ENCODE data around the gene C22orf23.

C22orf23 gene

DNA sequence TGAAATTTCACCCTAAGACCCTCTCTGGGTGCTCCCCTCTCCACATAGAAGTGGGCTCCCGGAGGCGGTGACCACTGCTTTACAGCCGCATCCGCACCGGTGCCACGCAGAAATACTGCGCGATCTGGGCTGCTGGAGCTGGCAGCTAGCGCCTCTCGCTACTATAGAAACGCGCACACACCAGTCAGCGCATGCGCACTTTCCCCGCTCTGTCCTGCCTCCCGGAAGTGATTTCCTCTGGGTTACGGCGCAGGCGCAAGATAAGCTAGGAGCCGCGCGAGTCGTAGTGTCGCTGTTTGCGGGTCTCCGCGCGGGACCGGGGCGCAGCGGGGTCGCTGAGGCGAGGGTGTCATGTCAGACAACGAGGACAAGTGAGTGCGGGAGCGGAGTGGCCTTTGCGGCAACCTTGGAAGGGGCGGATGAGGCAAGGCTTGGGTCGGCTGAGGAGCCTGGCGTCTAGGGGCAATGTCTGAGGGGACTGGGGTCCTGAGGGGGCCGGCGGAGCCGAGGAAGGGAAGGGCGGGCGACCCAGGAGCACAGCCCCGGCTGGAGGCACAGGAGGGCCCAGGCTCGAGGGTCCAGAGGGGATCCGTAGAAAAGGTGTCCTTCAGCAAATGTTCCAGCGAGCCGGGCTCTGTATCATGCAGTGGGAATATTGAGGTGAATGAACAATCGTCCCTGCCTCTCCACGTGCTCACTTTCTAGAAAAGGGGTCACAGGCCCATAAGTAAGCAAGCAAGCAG lies at the start of gene C22orf23, which contains the start of gene POLR2F:
Gene C22orf23, minus strand, starts transcription at position 165 of the 743 bp plus-strand sequence. CDS start 452 bp downstream, outside the sequence.
Gene POLR2F, plus strand, starts transcription at position 263 of the 743 bp plus-strand sequence. Its CDS starts 89 bp downstream, at position 352.
- in situ Hi-C loops (cut with HindIII; ENCODE audit: low sequenced_read_pairs), result no loop called here

DNA sequence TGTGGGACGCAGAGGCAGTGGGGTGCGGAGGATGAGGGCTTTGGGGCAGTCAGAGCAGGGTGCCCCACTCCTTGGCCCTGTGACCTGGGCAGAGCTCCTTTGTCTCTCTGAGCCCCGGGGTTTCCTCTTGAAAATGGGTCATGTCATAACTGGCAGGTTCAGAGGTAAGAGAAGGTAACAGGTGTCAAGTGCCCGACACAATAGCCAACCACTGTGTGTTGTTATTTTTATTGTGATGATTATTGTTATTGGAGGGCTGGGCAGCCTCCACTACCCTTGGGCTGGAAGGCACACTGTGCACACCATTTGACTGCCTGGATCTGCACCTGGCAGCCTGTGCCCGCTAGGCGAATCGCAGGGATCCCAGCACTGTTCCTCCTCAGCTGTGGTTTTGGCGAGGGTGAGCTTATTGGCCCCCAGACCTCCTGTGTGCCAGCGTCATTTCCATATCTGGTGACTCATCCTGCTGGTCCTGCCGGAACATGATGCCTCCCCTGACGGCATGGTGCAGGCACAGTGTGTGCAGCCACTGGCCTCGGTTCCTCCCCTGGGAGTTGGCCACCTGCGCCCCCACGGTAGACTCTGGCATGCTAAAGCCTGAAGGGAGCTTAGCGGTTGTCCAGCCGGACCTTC lies 46.4 kb upstream of the C22orf23 start:
- in situ Hi-C loops (cut with HindIII; ENCODE audit: low sequenced_read_pairs), result no loop called here

- in situ Hi-C loops (cut with HindIII; ENCODE audit: low sequenced_read_pairs), result no loop called here
Measured at GRCh38 chr22:37999236-37999635, 45.8 kb upstream of the C22orf23 start.

DNA sequence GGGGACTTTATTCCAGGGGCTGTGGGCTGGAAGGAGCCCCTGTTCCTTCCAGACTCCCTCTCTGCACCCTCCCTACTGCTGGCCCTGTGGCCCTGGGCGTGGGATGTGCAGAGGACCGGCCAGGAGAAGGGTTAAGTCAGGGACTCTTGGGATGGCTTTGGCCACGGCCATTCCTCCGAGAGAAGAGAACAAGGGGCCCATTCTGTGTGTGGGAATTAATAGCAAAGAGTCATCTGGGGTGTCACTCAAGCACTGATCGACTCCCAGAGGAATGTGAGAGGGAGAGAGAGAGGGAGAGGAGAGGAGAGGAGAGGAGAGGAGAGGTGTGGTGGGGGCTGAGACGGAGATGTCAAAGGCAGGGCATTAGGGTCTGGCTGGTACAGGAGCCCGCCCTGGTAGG lies 45.1 kb upstream of the C22orf23 start:
- in situ Hi-C loops (cut with HindIII; ENCODE audit: low sequenced_read_pairs), result no loop called here

DNA sequence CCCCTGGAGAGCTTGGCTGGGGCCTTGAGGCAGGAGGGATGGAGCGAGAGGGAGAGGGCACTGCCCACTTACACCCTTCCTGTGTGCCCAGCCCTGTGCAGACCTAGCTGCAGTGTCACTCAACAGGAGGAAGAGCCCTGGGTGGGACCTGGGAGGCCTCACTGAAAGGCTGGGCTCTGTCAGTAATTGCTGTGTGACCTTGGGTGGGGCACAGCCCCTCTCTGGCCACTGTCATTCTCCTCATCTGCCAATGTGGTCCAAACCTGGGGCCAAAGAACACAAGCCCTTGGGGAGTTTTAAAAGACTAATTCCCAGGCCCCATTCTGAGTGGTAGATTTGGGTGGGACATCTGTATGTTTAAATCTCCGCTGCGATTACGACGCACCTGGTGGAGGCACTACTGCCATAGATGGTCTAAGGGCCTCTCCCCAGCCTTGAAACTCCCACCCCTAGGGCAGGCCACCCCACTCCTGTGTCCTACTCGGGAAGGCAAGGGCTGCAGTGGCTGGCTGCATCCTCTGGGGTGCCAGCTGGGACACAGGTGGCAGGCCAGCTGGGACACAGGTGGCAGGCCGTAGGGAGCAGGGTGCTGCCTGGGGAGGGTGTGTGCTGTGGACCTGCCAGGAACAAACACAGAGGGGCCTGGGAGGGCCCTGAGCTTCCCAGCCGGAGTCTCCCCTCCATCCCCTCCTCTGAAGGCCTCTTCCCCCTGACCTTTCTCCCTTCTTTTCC lies 43.3 kb upstream of the C22orf23 start:
- in situ Hi-C loops (cut with HindIII; ENCODE audit: low sequenced_read_pairs), result no loop called here

- in situ Hi-C loops (cut with HindIII; ENCODE audit: low sequenced_read_pairs), result no loop called here
Measured at GRCh38 chr22:37996079-37996478, 42.7 kb upstream of the C22orf23 start.

- in situ Hi-C loops (cut with HindIII; ENCODE audit: low sequenced_read_pairs), result no loop called here
Measured at GRCh38 chr22:37995460-37995859, 42.1 kb upstream of the C22orf23 start.

DNA sequence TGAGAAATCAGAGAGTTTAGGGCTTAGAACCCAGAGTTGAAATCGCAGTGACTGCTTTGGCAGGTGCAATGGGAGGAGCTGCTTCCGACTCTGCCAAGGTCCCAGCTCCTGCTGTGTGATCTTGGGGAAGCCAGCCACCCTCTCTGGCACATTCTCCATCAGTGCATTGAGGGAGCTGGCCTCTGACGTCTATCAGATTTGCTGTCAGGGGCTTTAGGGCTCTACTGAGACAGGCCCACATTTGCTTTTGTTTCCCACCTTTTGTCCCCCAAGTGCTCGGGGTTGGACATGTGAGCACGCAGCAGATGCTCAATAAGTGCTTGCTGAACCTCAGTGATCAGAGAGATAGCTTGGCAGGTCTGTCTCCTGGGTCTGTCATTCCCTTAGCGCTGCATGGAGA lies 41.6 kb upstream of the C22orf23 start:
- in situ Hi-C loops (cut with HindIII; ENCODE audit: low sequenced_read_pairs), result no loop called here

GRCh38 chr22:37994049-37994448 lies 40.6 kb upstream of the C22orf23 start:
- in situ Hi-C loops (cut with HindIII; ENCODE audit: low sequenced_read_pairs), result no loop called here

DNA sequence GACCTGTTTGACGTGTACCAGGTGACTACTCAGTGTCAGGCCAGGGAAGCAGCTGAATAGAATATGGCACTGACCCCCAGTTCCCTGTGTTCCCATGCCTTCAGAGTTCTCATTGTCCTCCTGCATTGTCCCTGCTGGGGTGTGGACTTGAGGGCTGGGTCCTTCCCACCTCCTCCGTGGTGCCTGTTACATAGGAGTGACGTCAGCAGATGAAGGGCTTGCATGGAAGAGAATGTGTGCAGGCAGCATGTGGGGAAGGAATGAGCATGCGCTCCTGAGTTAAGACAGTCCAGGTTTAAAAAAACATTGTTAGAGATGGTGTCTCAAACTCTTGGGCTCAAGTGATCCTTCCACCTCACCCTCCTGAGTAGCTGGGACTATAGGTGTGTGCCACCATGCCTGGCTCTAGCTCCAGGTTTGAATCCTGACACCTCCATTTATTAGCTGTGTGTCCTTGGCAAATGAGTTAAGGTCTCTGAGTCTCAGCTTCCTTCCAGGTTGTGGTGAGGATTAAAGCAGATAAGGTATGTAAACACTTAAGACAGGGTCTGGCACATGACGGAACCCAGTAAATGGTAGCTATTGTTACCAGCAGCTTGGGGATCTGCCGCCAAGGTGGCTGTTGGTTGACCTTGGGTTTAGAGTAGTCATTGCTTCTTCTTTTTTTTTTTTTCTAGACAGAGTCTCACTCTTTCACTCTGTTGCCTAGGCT lies 38.5 kb upstream of the C22orf23 start:
- in situ Hi-C loops (cut with HindIII; ENCODE audit: low sequenced_read_pairs), result no loop called here

DNA sequence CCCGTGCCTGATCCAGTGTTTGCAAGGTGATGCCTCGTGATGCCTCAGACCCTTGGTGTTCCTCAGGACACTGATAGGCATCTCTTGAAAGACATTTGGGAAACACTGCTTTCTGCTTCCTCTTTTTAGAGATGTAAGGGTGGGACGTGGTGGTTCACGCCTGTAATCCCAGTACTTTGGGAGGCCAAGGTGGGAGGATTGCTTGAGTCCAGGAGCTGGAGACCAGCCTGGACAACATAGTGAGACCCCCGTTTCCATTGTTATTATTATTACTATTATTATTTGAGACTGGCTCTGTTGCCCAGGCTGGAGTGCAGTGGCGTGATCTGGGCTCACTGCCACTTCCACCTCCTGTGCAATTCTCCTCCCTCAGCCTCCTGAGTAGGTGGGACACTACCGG lies 37.5 kb upstream of the C22orf23 start:
- in situ Hi-C loops (cut with HindIII; ENCODE audit: low sequenced_read_pairs), result no loop called here

DNA sequence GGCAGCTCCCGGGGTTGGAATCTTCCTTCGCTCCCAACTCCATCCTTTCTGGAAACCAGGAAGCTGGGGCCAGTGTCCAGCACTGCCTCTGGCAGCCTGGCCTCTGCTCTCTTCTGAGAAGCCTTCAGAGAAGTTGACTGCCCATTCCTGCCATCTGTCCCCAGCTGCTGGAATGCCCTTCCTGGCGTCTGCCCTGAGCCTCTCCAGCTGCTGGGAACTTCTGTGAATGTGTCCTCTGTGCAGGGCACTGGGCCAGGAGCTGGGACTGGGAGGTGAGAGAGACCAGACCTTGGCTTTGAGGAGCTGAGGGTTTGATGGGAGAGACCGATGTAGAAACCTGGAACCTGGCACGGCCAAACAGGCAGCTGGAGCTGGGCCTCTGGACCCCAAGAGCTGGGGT lies 36.9 kb upstream of the C22orf23 start:
- in situ Hi-C loops (cut with HindIII; ENCODE audit: low sequenced_read_pairs), result no loop called here

DNA sequence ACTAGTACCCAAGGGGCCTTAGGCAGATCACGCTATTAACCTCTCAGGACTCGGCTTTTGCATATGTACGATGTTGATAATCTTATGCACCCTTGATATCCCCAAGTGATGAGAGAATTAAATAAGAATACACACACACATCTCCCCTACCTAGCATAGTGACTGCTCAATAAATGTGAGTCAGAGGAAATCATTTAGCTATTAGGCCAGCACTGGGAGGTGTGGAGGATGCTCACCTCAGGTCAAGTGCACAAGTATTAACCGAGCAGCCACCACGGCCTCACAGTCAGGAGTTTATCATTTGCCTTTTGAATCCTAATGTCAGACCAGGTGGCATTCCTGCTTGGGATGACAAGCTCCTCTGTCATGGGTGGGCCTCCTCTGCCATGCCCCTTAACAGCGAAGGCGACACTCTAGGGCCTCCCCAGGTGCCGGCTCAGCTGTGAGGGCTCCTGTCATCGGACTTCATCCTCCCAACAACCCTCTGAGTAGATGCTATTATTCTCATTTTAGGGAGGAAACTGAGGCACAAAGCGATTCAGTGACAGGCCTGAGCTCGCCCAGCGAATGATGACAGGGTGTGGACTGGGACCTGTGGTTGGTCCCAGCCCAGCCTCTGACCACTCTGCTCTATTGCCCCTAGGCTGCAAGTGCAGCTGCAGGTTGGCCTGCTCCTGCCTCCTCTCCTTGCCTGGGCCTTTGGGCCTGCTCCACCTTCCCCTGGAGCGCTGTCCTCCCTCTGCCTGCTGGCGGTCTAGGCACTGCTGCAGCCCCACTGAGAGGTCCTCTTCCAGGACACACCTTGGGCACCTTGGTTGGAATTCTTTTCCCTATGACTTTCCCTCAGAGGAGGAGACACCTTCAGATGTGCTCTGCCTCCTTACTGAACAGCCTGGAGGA lies 36.0 kb upstream of the C22orf23 start:
- in situ Hi-C loops (cut with HindIII; ENCODE audit: low sequenced_read_pairs), result no loop called here

DNA sequence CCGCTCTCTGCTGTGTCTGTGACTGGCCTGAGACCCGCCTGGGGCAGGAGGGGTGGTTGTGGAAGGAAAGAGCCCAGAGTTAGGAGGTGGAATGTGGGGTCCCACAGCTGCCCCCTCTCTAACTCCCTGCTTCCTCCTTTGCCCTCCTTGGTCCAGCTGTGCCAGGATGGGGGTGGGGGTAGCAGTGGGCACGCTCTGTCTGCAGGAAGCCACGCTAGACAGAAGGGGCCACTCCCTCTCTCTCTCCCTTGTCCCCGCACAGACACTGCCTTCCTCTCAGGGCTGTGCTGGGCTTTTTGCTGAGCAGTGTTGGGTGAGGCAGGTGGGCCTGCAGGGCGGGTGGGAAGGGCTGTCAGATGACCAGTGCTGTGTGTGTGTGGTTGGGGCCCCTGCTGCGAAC lies 33.0 kb upstream of the C22orf23 start:
- in situ Hi-C loops (cut with HindIII; ENCODE audit: low sequenced_read_pairs), result no loop called here

DNA sequence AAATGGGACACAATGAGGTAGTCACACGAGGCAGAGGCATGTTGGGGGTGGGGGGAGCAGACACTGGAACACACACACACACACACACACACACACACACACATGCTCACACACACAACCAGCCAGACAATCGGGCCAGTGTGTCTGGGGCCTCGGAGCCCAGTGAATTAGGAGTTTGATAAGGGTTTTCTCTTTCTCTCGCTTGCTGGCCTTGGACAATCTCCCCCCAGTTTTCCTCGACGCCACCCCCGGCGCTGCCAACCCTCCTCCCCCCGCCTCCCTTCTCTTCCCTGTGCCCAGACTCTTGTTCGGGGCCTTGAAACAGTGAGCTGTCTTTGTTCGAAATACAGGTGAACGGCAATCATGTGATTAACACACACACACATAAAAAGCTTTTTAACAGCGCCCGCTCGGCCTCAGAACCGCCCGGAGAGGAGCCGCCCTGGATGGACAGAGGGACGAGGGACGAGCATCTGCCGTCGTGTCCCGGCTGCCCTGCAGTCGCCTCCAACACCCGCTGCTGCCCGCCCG lies 32.4 kb upstream of the C22orf23 start:
- in situ Hi-C loops (cut with HindIII; ENCODE audit: low sequenced_read_pairs), result no loop called here

DNA sequence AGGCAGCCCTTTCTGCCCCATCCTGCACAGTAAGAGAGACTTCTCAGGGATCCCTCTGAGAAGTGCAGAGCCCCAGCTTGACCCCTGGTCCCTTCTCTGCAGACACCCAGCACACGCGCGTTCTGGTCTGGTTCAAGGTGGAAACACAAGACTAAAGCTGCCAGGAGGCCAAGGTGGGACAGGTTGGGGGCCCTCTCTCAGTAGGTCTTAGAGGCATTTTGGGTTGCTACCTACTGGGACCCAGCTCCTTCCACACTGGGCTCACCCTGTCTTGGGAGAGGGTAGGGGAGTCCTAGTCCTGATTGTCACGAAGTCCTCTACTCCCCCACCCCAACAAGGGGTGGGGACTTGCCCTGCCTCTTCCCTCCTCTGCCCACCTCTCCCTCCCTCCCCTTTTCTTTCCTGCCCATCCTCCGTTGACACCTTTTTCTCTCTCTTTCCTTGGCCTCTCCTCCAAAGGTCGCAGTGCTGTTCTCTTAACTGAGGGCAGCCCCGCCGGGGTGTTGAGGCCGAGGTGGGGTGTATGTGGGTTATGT lies 31.7 kb upstream of the C22orf23 start:
- in situ Hi-C loops (cut with HindIII; ENCODE audit: low sequenced_read_pairs), result no loop called here

DNA sequence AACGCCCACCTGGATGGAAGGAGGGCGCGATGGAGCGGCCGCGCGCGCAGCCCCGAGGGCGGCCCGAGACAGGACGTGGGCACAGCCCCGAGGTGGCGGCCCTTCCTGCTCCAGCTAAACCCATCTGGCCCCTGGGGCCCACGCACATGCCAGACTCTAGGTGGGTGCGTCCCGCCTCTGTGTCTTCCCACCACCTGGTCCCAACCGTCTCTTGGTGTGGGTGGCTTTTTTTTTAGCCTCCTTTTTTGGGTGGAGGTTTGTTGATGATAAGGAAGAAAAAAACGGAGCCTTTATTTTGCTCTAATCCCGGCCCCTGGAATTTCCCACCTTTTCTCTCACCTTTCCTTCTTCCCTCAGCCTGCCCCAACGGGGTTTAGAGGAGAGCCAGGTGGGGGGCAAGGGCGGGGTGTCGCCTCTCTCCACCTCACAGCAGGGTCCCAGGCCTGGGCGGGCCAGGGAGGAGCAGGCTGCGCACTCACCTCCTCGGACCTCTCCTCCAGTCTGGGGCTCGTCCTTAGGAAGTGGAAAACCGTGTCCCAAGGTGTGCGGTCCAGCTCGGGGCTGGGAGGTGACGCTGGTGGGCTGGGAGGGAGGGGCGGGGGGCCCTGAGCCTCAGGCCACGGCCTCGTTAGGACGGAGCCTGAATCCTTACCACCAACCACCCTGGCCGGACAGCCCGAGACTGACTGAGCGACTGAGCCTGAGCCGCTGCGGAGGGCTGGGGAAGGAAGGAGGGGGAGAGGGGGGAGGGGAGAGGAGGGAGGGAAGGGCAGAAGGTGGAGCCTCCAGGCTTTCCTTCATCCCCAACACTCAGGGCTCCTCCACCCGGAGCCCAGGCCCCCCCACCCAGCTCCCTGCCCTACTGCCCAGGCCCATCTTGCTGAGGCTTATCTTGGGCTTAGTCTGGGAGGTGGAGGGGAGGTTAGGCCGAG lies 30.7 kb upstream of the C22orf23 start, which contains the start of gene SOX10:
Gene SOX10, minus strand, starts transcription at position 696 of the 932 bp plus-strand sequence. CDS start 771 bp downstream, outside the sequence.
- in situ Hi-C loops (cut with HindIII; ENCODE audit: low sequenced_read_pairs), result no loop called here
